ENCODE data around the gene TDRKH. TPM values are rescaled to one million over a fixed set of nuclear protein-coding genes. Genes with fewer than 3 reads are reported as not detected.
A peak's percentile ranks its signal among the peaks of the same experiment; 100 is the strongest.

The TDRKH gene
- total and polyA plus RNA-seq, 2 of the 13 experiments (the other 11 are each of a cell fraction or from before 2014, with no cell fraction given), result 3.9 to 5.4 TPM

DNA sequence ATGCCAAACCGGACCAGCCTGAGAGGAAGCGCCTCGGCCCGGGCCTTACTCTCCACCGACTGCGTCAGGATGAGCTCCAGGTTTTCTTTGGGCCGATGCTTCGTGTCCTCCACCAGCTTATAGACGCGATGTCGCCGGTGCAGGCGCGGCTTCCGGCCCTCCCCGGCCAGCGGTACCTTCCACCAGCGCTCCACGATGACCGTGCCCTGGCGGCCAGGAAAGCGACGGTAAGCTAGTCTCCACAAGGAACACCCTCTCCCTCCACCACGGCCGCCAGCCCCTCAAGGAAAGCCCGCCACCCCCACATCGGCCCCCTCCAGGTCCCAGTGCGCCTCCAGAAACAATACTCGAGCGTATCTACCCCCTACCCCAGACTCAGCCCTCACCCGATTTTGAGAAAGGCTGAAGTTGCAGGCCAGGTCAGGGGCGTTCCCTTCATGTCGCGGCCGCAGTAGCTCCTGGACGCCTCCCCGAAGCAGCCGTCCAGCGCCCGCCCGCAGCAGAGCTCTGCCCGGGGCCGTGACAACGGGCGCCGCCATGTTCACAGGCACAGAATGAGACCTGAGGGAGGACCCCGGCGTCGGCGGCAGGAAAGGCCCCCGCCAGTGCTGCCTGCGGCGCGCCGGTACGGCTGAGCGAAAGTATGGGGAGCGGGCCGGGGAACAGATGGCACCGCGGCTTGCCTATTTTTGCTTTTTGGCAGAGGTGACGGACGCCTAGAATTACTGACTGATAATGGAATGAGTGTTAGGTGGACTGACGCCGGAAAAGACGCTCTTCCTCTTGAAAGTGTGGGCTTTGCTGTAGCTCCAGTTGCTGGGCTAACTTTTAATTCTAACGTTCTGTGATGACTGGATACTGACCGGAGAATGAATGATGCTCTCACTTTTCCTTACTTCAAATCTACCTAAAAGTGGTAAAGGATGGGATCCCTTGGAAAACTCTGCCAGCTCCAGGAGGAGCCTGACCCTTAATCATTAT is 27.1 kb downstream of the TDRKH start, which contains the start of gene MRPL9 (continued):
- peak; percentile 79; the same call in 1 of the 2 replicates for TF ChIP-seq KAT7 (CRISPR knock-in tag; IDR thresholded peaks at IDR 0.05; ENCODE audit: borderline replicate concordance)
- 0 out of 2 replicates have a peak, but pooled peaks have one; percentile 59 for TF ChIP-seq ZNF747 (CRISPR knock-in tag; IDR thresholded peaks at IDR 0.05; ENCODE audit: borderline replicate concordance)
- 0 out of 2 replicates have a peak, but pooled peaks have one; percentile 77 for TF ChIP-seq DNMT1 (CRISPR knock-in tag; IDR thresholded peaks at IDR 0.05)
- peak; percentile 75 for TF ChIP-seq MED1 (CRISPR knock-in tag; IDR thresholded peaks at IDR 0.05)
- peak; percentile 91; the same call in 1 of the 2 replicates for TF ChIP-seq REPIN1 (CRISPR knock-in tag; IDR thresholded peaks at IDR 0.05; ENCODE audit: borderline replicate concordance, low read depth)
- TF ChIP-seq NR2C2 (CRISPR knock-in tag; IDR thresholded peaks at IDR 0.05; ENCODE audit: borderline replicate concordance), result peak; percentile 69; the same call in 1 of the 2 replicates
- TF ChIP-seq, protein P1, sequence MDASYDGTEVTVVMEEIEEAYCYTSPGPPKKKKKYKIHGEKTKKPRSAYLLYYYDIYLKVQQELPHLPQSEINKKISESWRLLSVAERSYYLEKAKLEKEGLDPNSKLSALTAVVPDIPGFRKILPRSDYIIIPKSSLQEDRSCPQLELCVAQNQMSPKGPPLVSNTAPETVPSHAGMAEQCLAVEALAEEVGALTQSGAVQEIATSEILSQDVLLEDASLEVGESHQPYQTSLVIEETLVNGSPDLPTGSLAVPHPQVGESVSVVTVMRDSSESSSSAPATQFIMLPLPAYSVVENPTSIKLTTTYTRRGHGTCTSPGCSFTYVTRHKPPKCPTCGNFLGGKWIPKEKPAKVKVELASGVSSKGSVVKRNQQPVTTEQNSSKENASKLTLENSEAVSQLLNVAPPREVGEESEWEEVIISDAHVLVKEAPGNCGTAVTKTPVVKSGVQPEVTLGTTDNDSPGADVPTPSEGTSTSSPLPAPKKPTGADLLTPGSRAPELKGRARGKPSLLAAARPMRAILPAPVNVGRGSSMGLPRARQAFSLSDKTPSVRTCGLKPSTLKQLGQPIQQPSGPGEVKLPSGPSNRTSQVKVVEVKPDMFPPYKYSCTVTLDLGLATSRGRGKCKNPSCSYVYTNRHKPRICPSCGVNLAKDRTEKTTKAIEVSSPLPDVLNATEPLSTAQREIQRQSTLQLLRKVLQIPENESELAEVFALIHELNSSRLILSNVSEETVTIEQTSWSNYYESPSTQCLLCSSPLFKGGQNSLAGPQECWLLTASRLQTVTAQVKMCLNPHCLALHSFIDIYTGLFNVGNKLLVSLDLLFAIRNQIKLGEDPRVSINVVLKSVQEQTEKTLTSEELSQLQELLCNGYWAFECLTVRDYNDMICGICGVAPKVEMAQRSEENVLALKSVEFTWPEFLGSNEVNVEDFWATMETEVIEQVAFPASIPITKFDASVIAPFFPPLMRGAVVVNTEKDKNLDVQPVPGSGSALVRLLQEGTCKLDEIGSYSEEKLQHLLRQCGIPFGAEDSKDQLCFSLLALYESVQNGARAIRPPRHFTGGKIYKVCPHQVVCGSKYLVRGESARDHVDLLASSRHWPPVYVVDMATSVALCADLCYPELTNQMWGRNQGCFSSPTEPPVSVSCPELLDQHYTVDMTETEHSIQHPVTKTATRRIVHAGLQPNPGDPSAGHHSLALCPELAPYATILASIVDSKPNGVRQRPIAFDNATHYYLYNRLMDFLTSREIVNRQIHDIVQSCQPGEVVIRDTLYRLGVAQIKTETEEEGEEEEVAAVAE (CRISPR knock-in tag; IDR thresholded peaks at IDR 0.05; ENCODE audit: borderline replicate concordance), result peak; percentile 57; the same call in 1 of the 2 replicates
- TF ChIP-seq, protein P2, sequence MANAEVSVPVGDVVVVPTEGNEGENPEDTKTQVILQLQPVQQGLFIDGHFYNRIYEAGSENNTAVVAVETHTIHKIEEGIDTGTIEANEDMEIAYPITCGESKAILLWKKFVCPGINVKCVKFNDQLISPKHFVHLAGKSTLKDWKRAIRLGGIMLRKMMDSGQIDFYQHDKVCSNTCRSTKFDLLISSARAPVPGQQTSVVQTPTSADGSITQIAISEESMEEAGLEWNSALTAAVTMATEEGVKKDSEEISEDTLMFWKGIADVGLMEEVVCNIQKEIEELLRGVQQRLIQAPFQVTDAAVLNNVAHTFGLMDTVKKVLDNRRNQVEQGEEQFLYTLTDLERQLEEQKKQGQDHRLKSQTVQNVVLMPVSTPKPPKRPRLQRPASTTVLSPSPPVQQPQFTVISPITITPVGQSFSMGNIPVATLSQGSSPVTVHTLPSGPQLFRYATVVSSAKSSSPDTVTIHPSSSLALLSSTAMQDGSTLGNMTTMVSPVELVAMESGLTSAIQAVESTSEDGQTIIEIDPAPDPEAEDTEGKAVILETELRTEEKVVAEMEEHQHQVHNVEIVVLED (CRISPR knock-in tag; IDR thresholded peaks at IDR 0.05; ENCODE audit: borderline replicate concordance), result peak; percentile 75; the same call in 1 of the 2 replicates
- TF ChIP-seq ZNF251 (CRISPR knock-in tag; IDR thresholded peaks at IDR 0.05), result no peak
- TF ChIP-seq SP4 (CRISPR knock-in tag; IDR thresholded peaks at IDR 0.05), result peak; percentile 53; the same call in 1 of the 2 replicates
- TF ChIP-seq CBFB (CRISPR knock-in tag; IDR thresholded peaks at IDR 0.05), result peak; percentile 65; the same call in 1 of the 2 replicates
- TF ChIP-seq MED13 (CRISPR knock-in tag; IDR thresholded peaks at IDR 0.05), result no peak
- TF ChIP-seq ZNF33B (CRISPR knock-in tag; IDR thresholded peaks at IDR 0.05), result 0 out of 2 replicates have a peak, but pooled peaks have one; percentile 31
- TF ChIP-seq ZNF274 (CRISPR knock-in tag; IDR thresholded peaks at IDR 0.05), result peak; percentile 90
- peak; percentile 69 for TF ChIP-seq XRCC5 (optimal IDR thresholded peaks at IDR 0.05; ENCODE audit: low read length)
- TF ChIP-seq TP53 (CRISPR knock-in tag; conservative IDR thresholded peaks at IDR 0.05), result peak; percentile 56
- no peak for TF ChIP-seq NFYB (CRISPR knock-in tag; IDR thresholded peaks at IDR 0.05)
- TF ChIP-seq ZFP62 (CRISPR knock-in tag; IDR thresholded peaks at IDR 0.05), result 0 out of 2 replicates have a peak, but pooled peaks have one; percentile 55
- 0 out of 2 replicates have a peak, but pooled peaks have one; percentile 43 for TF ChIP-seq MYNN (CRISPR knock-in tag; IDR thresholded peaks at IDR 0.05; ENCODE audit: low read depth)
- TF ChIP-seq ZNF10 (CRISPR knock-in tag; IDR thresholded peaks at IDR 0.05; ENCODE audit: borderline replicate concordance, low read depth), result no peak
- no peak for TF ChIP-seq ARNT2 (CRISPR knock-in tag; IDR thresholded peaks at IDR 0.05; ENCODE audit: low read depth)
- 0 out of 2 replicates have a peak, but pooled peaks have one; percentile 62 for TF ChIP-seq SNAPC2 (CRISPR knock-in tag; IDR thresholded peaks at IDR 0.05)
- TF ChIP-seq RFXAP (CRISPR knock-in tag; IDR thresholded peaks at IDR 0.05; ENCODE audit: borderline replicate concordance), result peak; percentile 77
